GM12872 (cell line): ENCODE measurements around the gene TLCD5.

Experiments
- CTCF ChIP-seq: IDR thresholded peaks from 3 replicates; pipeline ENCODE4 v1.5.1; 2011; ENCODE audit warnings: low read depth, mild to moderate bottlenecking, low read length, moderate library complexity; ENCODE audit not compliant: insufficient read depth

TLCD5 gene

GRCh38 chr11:120298461-120298860, 26.6 kb upstream of the TLCD5 start:
- no peak for TF ChIP-seq CTCF

- TF ChIP-seq CTCF, result no peak
These were observed 22.9 kb upstream of the TLCD5 start for GRCh38 chr11:120302001-120302805.

- TF ChIP-seq CTCF, result peak; percentile 93
These were observed 22.0 kb upstream of the TLCD5 start for GRCh38 chr11:120303004-120303637.

- TF ChIP-seq CTCF, result no peak
These were observed 20.6 kb upstream of the TLCD5 start for GRCh38 chr11:120304526-120304925.

- TF ChIP-seq CTCF, result no peak
These were observed 19.8 kb upstream of the TLCD5 start for GRCh38 chr11:120305286-120305685.

- 0 out of 3 replicates have a peak, but pooled peaks have one; percentile 13 for TF ChIP-seq CTCF
These were observed 18.4 kb upstream of the TLCD5 start for GRCh38 chr11:120306519-120307242.

GRCh38 chr11:120307476-120307875, 17.6 kb upstream of the TLCD5 start:
- no peak for TF ChIP-seq CTCF
